ENCODE measurements around the gene GLT6D1. TPM values are rescaled to one million over a fixed set of nuclear protein-coding genes. Genes with fewer than 3 reads are reported as not detected.

The GLT6D1 gene
- total RNA-seq, 1 donor from 2014 or later: not detected

DNA sequence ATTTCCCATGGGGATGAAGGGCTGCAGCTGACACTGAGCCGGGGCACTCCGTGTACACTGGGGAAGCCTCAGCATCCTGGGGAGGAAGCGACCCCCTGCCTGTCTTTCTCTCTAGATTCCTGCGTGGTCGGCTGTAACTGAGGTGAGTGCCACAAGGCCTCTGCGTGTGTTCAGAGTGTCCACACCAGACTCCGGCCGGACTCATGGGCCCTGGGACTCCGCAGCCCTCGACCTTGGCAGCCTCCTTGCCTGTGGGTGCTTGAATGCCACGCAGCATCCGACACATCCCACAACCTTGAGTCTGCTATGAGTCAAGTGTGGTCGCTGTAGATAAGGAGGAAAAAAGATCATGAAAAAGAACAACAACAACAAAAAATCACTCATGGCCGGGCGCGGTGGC is 54.4 kb downstream of the GLT6D1 start:
- TF ChIP-seq, protein P1, sequence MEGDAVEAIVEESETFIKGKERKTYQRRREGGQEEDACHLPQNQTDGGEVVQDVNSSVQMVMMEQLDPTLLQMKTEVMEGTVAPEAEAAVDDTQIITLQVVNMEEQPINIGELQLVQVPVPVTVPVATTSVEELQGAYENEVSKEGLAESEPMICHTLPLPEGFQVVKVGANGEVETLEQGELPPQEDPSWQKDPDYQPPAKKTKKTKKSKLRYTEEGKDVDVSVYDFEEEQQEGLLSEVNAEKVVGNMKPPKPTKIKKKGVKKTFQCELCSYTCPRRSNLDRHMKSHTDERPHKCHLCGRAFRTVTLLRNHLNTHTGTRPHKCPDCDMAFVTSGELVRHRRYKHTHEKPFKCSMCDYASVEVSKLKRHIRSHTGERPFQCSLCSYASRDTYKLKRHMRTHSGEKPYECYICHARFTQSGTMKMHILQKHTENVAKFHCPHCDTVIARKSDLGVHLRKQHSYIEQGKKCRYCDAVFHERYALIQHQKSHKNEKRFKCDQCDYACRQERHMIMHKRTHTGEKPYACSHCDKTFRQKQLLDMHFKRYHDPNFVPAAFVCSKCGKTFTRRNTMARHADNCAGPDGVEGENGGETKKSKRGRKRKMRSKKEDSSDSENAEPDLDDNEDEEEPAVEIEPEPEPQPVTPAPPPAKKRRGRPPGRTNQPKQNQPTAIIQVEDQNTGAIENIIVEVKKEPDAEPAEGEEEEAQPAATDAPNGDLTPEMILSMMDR (conservative IDR thresholded peaks at IDR 0.05; ENCODE audit: low read depth, low read length): no peak
- H3K4me3 ChIP-seq (ENCODE audit: low read depth, low read length): no peak overlapping the region
- DNase-seq (ENCODE audit: low read depth): no peak

DNA sequence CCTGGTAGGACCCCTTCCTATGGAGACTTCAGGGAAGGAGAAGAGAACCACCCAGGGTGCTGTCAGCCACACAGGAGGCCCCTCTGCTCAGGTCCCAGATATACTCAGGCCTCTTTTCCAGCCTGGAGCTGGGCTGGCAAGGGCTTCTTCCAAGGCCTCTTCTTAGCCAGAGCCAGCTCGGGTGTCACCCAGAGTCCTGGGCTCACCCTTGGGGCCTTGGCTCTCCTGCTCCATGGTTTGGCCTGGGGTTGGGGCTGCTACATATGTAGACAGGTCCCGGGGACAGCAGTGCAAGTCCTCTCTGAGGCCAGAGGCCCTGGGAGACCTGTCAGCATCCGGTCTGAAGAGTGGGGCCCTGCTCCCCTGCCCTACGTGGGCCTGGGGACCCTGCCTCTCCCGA is 55.0 kb downstream of the GLT6D1 start:
- TF ChIP-seq, protein P1 (conservative IDR thresholded peaks at IDR 0.05; ENCODE audit: low read depth, low read length): no peak
- H3K4me3 ChIP-seq (ENCODE audit: low read depth, low read length): no peak overlapping the region
- DNase-seq (ENCODE audit: low read depth): no peak

DNA sequence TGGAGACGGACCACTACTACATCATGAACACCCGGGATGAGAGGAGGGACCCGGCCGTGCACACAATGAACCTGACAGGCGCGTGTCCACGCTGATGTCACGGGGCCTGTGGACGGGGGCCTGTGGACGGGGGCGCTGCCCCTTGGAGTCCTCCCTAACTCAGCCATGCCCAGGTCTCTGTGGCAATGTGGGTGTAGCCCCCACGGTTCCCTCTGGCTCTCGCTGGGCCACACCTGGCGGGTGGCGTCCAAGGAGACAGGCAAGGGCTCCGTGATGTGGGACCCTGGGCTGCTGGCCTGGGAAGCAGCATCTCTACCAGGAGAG is 55.7 kb downstream of the GLT6D1 start:
- H3K4me3 ChIP-seq (ENCODE audit: low read depth, low read length): no peak overlapping the region
- no peak for DNase-seq (ENCODE audit: low read depth)
- TF ChIP-seq, protein P1 (conservative IDR thresholded peaks at IDR 0.05; ENCODE audit: low read depth, low read length): no peak

DNA sequence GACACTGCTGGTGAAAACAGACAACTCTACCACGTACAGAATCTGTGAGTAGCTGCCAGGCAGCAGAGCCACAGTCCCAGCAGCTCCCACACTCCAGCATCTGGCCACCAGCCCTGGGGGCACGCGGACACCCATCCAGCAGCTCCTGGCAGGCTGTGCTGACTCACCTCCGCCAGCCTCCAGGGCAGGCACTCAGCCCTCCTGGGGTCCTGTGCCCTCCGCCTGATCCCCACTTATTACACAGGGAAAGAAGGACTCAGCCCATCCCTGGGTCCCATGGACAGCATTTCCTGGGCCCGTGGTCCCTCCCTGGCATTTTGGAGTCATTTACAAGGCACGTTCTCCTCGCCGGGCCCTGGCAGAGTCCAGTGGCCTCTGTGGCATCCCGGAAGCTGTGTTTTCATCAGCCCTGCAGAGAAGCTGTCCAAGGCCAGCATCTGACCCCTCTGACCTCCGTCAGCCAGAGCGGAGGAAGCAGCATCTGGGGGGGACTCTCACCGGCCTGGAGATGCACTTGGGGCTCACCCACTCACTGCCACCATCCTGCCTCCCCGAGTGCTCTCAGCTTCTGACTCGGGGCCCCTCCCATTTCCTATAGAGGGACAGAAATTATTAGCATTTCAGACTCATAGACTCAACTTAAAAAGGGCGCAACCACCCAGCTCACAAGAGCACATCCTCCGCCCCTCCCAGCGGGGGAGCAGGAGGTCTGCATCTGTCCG is 56.2 kb downstream of the GLT6D1 start:
- H3K4me3 ChIP-seq (ENCODE audit: low read depth, low read length): no peak overlapping the region
- no peak for DNase-seq (ENCODE audit: low read depth)
- TF ChIP-seq, protein P1 (conservative IDR thresholded peaks at IDR 0.05; ENCODE audit: low read depth, low read length): no peak

DNA sequence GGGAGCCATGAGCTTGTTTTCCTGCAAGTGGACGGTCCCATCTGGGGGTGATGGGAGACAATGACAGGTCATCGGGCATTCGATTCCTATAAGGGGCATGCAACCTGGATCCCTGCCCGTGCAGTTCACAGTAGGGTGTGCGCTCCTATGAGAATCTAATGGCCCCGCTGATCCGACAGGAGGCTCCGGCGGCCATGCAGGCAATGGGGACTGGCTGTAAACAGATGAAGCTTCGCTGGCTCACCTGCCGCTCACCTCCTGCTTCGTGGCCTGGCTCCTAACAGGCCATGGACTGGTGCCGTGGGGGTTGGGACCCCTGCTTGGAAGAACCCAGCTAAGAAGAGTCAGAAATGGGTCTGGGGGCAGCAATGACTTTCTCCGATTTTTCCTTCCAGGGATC is 56.8 kb downstream of the GLT6D1 start:
- no peak for DNase-seq (ENCODE audit: low read depth)
- TF ChIP-seq, protein P1 (conservative IDR thresholded peaks at IDR 0.05; ENCODE audit: low read depth, low read length): no peak
- H3K4me3 ChIP-seq (ENCODE audit: low read depth, low read length): no peak overlapping the region

DNA sequence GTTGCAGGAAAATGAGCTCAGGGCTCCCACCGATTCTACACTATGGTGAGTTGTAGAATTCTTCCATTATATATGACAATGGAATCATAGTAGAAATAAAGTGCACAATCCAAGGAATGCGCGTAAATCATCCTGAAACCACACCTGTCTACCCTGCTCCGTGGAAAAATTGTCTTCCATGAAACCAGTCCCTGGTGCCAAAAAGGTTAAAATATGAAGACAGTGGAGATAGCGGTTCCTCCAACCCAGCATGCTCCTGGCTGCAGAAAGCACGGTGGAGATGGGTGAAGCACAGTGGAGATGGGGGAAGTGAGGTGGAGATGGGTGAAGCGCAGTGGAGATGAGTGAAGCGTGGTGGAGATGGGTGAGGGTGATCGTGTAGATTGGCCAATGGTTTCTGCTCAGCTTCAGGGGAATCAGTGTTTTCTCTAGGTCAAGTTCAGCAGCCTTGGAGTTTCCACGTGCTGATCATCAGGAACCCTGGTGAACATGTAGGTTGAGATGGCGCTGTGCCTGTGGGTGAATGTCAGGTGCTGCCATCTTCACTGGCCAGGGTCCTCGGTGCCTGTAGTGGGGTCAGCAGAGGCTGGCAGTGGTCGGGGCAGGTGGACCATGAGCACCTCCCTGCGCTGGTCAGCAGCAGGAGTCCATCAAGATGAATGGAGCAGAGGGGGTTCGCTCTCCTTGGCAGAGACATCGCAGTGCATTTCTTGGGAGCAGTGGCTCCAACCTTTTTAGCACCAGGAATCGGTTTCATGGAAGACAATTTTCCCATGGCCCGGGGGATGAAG is 57.5 kb downstream of the GLT6D1 start:
- no peak for DNase-seq (ENCODE audit: low read depth)
- TF ChIP-seq, protein P1 (conservative IDR thresholded peaks at IDR 0.05; ENCODE audit: low read depth, low read length): no peak
- no peak overlapping the region for H3K4me3 ChIP-seq (ENCODE audit: low read depth, low read length)
